HG03442 (cell line): ENCODE data around the gene CCDC186.

Experiments
- ATAC-seq: cut with Tn5 transposase; IDR thresholded peaks from one replicate; pipeline ENCODE4 v1.9.1; 2021; ENCODE audit warnings: mild to moderate bottlenecking, moderate library complexity; ENCODE audit not compliant: unreplicated experiment

CCDC186 gene

DNA sequence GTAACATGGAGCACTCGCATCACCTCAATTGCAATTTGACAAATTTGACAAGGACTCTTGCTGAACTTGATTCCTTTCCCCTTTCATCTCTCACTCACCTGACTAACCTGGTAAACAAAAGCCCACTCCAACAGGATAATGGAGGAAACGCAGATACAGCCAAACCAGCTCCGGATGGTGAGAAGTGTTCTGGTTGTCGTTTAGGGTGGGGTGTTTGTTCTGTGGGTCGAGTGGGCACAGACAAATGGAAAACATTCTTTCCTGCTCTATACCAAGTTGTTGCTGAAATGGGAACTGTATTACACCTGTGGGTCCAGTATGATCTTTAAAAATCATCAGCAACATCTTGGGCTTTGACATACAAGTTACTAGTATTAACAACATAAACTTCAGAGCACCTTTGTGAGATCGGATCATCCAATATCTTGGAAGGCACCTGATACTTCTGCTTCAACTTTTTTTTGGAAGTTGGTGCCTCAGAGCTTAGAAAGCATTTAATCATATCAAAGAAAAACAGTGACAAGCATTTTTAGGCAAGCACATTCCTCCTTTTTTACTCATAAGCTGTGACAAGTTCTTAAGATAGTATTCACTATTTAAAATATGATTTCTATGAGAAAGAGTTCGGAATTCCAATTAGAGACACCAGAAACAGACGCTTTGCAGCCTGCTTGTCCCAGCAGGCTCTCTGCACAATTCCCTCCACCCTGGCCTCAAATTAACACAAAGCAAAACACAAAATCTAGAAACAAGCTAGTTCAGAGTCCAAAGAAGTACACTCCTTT, 58.1 kb downstream of the CCDC186 start:
- no peak for ATAC-seq

DNA sequence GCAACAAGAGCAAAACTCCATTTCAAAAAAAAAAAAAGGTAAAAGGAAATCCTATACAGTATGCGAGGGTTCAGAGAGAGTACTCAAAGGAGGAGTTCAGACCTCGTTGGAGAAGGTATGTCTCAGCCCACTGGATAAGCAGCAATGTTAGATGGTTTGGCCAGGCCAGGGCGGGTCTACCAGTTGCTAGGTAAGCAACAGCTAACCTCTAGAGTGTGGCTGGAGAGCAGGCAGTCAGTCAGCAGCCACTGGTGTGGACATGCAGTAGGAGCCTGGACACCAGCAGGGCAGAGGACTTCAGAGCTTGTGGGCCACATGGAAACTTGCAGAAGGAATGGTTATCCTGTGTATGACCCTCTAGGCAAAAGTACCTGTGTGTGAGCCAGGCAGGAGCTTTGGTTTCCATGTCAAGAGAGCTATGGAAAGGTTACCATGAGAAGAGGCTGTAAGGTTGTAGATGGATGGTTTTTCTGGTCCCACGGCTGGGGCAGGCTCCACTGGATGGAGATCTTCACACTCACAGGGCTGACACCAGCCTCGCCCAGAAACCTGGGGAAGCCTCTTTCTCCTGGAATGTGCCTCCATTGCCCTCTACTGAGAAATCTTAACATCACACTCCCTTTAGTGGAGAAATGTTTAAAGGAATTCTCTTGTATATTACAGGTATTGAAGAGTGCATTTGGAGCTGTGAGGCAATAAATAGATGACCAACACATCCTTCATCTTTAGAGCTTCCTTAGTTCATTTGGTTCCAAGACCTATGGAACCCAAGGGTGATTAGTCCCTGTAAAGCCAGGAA, 63.6 kb downstream of the CCDC186 start:
- no peak for ATAC-seq

DNA sequence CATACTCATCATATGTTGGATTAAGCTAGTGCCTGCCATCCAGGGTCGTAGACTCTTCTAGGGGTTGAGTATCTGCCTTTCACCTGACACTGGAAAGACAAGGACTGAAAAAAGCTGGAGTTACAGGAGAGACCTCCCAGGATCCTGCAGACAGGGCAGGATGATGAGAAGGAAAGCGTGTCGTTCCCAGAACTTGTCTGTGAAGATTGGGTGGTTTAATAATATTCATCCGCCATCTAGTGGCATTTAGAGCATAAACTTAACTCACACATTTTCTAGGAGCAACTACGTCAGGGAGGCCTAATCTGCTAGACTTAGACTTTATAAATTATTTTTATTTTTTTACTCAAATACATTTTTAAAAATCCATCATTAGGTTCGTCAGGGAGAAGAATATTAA, 70.7 kb downstream of the CCDC186 start:
- no peak for ATAC-seq

DNA sequence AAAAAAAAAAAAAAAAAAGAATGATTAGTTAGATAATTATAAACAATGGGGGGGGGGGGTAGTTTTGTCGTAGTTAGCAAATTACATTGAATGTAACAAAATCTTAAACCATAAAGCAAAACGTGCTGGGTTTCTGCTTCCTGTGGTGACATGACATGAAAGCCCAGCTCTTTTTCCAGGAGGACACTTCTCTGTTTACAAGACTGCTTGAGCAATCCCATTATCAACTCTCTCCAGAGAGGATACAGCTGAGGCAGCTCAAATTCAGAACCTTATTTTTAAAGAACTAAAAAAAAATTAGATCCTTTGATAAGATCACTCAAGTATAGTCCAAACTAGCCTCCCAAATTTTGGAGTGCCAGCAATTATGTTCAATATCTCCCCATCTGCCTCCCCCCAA, 71.7 kb downstream of the CCDC186 start:
- ATAC-seq, result no peak

DNA sequence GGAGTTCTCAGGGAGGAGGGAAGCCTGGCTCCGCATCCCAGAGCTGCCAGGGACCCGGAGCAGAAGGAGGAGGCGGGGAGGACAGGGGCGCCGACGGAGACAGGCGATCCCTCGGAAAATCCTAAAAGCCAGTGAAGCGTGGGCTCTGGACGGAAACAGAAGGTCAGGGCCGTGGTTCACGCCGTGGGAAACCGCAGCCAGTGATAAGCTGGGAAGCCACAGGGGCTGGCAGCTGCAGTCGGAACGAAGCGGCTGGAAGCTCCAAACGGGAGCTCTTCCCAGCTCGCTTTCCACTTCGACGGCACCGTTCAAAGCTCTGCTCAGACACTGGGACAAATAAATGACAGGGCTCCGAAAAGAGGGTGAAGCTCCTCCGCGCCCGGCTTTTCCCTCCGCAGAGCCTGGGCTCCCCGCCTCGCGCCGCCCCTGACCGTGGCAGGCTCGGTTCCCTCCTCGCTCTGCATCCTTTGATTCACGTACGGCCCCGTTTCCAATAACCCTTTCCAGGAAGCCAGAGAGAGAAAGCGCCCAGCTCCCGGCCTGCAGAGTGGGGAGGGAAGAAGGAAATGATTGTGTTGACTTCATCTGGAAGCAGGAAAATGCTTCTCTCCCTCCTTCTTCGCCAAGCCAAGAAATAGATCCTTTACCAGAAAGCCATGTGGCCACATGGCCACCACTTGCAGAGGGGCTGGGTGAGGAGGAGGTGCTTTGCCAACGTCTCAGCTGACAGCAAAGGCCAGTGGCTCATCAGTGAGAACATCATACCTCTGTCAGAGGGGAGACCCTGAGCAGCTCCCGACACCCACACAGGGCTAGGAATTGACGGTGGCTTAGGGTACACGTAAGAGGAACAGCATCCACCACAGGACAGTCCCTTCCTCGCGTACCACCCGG, 72.9 kb downstream of the CCDC186 start:
- no peak for ATAC-seq

DNA sequence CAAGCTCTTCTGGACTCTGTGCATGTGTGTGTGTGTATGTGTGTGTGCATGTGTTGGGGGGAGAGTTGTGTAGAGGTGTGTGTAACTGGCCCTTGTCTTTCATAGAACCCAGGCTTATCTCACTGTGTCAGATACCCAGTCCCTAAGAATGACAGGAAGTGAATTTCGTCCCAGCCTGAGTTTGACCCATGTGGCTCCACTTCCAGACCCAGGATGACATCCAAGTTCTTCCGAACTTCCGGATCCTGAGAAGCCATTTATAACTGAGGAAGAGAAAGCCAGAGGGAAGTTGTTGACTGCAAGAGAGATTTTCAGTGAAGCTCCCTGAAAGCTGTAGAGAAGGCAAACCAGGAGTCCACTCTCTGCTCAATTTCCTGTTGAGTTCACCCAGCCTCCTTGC, 77.1 kb downstream of the CCDC186 start:
- no peak for ATAC-seq

DNA sequence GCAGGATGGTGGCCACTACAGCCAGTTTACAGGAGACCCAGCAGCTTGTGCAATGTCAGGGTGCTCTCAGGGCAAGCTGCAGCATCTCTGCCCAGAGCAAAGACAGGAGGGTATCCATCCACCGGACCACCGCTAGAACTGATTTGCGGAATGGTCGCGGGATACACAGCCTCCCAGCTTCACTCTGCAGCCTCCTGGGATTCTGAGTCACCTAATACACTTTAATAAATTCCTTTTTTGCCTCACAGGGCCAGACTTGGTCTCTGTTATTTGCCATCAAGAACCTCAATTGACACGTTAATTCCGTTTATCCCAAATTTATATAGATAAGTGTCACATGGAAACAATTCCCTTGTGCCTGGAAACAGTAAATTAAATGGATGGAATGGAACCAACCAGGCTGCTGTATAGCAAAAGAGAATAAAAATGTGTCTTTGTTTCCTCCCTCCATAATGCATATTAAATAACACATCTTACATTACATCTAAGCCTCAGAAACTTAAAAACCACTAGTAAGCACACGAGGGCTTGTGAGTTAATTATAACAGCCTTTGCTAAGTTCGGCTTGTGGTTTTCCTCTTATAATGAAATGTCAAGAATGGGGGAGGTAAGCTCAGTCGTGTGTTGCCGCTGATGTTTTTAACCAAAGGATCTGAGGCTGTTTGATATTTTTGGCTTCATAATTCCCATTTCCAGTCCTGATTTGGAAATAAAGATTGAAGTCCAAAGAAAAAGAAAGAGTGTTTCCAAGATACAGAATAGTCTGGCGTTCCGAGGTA, 78.3 kb downstream of the CCDC186 start:
- ATAC-seq, result peak; percentile 54

DNA sequence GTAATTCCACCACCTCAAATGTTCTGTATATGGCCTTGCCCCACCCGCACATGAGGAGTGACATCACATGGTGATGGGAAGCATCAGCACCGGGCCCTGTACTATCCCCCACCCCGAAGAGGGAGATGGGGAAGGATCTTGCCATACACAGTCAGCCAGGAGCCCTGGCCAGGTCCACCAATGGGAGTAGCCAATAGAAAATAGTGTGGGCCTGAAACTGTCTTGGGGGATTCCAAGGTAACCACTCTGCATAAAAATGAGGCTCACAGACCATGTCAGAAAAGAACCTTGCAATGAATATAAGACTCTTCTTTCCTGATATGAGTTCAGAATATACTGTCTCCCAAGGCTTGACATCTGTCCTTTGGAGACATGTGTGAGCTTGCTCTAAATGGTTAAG, 79.2 kb downstream of the CCDC186 start:
- no peak for ATAC-seq

DNA sequence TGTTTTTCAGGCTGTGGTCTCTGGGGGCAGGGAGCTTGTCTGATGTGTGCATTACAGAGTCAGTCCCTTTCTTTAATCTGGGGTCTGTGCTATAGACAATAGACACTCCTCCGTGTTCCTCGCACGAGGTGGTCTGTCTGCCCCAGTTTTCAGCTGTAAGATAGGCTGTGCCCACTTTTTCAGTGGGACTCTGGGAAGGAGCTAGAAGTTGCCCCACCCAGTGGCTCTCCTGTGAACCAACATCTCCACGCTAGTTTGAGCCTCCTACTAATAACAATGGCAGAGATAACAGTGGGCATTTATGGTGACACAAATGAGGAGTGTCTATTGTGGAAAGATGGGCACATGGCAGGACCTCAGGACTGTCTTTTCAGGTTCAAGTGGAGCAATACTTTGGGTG, 86.3 kb downstream of the CCDC186 start:
- no peak for ATAC-seq

DNA sequence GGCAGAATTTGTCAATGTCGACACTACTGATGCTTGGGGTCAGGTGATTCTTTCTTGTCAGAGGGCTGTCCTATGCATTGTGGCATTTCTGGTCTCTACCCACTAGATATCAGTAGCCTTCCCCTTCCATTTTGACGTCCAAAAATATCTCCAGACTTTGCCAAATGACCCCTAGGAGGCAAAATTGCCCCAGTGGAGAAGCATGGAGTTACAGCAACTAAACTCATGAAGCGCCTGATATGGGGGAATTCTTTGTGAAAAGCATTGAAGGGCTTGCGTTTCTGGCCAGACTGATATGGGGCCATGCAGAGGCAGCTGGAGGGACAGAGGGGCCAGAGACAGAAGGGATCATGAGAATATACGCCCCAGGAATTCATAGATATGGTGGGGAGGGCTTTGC, 86.7 kb downstream of the CCDC186 start:
- ATAC-seq, result no peak

DNA sequence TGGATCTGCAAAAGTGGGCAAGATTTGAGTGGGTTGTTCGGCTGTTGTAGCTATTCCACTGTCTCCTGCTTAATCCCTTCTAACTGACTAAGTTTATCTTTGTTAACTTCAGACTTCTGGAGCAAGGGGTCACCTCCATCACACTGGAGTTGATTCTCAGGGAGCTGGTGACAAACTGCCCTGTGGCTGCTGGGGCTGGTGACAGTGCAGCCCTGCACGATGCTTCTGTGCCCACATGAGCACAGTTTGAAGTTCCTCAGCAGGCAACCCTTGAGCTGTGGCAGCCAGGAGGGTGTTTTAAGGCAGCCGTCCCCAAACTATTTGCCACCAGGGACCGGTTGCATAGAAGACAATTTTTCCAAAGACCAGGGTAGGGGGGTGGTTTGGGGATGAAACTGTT, 89.8 kb downstream of the CCDC186 start:
- no peak for ATAC-seq

DNA sequence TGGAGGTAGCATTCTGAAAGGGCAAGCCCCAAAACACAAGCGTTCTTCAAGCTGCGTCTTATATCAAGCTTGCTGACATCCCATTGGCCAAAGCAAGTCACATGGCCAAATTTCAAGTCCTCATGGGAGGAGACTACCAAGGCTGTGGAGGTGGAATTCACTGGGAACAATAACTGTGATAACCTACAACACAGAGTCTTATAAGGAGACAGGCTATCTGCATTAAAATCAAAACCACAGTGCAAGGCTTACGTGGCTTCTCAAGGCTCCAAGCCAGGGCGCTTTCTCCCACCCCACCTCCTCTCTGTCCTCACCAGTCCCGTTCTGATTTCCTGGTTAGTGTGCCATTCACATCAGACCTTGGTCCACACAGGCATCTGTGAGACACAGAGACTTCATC, 91.0 kb downstream of the CCDC186 start:
- ATAC-seq, result no peak

DNA sequence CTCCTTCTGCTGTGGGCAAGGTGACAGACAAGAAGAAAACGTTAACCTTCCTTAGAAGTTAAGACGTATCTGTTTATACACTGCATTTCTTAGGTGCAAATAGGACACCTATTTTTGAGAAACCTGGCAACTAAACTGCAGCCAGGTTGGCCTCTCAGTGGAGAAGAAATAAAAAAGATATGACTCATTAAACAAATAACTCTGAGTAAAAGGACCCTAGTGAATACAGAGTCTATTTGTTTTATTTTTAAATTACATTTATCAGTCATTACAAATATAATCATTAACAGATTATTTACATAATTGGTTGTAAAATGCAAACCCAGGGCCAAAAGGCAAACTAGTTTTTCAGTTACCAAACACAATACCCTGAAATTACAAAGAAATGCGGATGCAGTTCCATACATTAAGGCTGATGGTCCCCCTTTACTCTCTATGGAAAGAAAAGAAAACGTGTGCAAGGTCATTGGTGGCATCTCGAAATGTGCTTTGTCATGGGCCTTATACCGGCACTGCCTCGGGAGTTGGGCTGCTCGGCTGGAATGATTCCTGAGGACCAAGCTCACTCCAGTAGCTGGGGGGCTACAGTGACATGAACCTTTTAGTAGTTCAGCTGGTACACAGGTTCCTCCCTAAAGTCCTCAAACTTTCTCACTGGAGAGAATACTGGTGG, 92.0 kb downstream of the CCDC186 start:
- ATAC-seq, result no peak

DNA sequence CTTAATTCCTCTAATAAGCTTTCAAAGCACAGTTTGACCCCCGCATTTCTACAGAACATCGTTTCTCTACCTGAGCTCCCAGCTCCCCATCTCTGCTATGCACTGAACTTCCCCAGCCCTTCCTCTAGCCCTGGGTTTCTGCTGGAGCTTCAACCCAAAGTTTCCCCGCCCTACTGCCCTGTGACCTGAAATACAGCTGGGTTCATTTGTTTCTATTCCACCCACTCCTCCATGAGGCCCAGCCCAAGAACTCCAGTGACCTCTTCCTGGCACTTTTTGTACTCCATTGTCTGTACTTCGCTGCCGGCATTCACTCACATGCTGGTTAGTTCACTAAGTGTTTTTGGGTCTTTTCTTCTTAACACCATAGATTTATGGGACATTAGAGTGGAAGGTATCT, 94.6 kb downstream of the CCDC186 start:
- ATAC-seq, result no peak

DNA sequence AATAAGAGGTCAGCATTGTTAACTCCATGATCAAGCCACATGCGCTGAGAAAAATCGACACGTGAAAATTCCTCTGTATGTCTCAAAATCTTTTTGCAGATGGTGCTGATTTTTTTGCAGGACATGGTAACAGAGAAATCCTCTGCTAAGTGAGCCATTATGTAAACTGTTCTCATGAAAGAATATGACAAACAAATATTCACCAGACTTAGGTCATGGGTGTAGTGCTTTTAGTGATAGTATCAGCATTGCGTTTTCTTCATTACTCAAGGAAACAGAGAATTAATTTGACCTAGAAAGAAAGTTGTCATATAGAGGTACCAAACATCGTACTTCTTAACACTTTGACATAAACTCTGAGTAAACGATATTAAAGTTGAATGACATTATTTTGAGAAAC, 95.7 kb downstream of the CCDC186 start:
- ATAC-seq, result no peak

DNA sequence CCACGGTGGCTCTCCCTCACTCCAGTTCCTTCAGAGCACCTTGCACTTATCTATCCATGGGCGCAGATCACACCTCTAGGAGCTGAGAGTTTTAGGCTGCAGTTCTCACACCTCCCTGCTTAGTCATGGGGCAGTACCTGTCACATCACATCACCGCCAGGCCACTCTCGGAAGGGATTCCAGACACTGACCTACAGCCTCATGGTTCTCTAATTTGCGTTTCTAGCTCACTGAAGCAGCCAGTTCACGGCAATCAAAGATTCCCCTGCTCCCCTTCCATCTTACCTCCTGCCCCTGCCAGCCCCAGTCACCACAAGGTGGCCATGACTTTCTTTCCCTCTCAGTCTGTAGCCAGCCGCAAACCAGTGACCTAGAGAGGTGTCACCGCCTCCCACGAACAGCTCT, 96.2 kb downstream of the CCDC186 start:
- no peak for ATAC-seq

DNA sequence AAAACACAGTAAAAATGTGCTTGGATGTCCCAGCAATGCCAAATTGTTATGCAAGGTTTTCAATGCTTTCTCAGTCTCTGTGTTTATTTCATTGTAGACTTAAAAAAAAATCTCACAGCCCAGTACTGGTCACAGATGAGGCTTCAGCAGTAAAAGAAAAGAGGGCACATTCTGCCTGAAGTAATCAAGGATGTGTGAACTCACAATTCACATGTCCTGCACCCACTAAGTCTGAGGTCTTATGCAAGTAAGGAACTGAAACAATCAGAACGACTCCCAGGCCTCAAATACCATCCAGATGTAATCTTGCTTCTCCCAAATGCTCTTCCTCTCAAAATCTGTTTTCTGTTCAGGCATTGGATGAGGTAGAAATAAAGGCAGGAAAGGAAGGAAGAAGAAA, 96.7 kb downstream of the CCDC186 start:
- ATAC-seq, result no peak

DNA sequence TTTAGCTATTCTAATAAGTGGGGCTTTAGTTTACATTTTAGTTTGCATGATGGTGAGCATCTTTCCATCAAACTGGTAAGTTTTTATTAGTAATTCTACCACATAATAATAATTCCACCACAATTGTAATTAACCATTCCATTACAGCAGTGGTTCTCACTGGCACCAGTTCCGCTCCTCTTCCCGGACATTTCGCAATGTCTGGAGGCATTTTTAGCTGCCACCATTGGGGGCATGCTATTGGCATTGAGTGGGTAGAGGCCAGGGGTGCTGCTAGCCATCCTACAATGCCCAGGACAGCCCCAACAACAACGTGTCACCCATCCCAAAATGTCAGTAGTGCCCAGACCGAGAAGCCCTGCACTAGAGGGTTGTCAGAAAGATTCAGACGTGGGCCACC, 98.9 kb downstream of the CCDC186 start:
- no peak for ATAC-seq

DNA sequence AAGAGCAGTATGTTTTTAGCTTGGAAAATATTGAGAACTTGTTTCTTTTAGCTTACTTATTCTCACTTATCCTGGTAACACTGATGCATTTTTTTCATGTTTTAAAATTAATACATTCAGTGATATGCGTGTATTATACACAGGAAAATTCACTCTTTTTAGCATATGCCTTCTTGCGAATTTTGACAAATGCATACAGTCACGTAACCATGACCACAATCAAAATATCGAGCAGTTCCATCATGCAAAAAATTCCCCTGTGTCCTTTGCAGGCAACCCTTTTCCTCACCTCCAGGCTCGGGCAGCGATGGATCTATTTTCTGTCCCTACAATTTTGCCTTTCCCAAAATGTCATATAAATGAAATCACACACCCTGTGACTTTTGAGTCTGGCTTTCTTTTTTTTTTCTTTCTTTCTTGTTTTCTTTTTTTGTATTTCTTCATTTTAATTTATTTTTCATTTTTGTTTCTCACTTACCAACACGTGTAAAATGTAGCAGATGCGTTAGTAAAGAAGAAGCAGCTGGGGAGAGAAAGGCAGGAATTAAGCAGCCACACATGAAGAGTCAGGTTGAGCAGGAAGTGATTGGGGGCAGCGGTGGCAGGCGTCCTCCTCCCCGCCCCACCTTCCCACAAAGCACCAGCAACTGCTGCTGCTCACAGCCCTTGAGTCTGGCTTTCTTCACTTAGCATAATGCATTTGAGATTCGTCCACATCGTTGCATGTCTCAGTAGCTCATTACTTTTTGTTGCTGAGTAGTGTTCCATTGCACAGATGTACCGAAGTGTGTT, 100.4 kb downstream of the CCDC186 start:
- peak; percentile 49 for ATAC-seq
